Thyroid gland (tissue), 4 donors: ENCODE data around the gene DOK7.

Experiments
- POLR2A ChIP-seq, 2 donors: fragments of 450-650 bp; IDR thresholded peaks; one replicate each; pipeline ENCODE4 v1.6.1; 2017; ENCODE audit warnings: antibody characterized with exemption in 2 of 2, mild to moderate bottlenecking in 2 of 2, moderate library complexity in 1 of 2
- TF ChIP-seq, protein P1 (sequence below), 6 experiments: fragments of 200-600 bp in 3 of 6; fragments of 450-650 bp in 3 of 6; sonication (generic) in 3 of 6; IDR thresholded peaks; one replicate each; pipeline ENCODE4 v1.5.1; 2016 to 2019; ENCODE audit warnings: antibody characterized with exemption in 6 of 6, mild to moderate bottlenecking in 2 of 6, inconsistent platforms in 1 of 6, moderate library complexity in 1 of 6

DNA sequence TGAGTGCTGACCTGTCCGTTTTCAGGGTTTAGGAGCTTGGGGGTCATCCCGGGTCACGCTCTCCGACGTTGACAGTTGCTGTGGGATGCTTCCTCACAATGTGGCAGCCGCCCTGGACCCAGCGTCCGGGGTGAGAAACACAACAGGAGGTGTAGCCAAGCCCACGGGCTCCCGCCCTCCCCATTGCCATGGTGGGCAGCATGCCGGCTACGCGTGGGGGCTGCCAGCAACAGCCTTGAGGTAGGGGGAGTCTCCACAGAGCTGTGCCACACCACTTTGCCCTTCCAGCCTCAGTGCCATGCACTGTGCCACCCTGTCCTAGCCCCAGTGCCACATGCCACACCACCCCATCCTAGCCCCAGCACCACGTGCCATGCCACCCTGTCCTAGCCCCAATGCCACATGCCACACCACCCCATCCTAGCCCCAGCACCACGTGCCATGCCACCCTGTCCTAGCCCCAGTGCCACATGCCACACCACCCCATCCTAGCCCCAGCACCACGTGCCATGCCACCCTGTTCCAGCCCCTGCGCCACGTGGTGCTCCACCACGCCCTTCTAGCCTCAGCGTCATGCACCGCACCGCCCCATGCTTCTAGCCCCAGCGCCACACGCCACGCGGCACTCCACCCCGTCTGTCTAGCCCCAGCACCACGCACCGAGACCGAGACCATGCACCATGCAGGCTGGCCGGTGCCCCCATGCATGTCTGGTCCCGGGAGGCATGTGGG, 29.8 kb upstream of the DOK7 start:
- TF ChIP-seq, protein P1, sequence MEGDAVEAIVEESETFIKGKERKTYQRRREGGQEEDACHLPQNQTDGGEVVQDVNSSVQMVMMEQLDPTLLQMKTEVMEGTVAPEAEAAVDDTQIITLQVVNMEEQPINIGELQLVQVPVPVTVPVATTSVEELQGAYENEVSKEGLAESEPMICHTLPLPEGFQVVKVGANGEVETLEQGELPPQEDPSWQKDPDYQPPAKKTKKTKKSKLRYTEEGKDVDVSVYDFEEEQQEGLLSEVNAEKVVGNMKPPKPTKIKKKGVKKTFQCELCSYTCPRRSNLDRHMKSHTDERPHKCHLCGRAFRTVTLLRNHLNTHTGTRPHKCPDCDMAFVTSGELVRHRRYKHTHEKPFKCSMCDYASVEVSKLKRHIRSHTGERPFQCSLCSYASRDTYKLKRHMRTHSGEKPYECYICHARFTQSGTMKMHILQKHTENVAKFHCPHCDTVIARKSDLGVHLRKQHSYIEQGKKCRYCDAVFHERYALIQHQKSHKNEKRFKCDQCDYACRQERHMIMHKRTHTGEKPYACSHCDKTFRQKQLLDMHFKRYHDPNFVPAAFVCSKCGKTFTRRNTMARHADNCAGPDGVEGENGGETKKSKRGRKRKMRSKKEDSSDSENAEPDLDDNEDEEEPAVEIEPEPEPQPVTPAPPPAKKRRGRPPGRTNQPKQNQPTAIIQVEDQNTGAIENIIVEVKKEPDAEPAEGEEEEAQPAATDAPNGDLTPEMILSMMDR (IDR thresholded peaks at IDR 0.05): no peak
- TF ChIP-seq POLR2A (IDR thresholded peaks at IDR 0.05): no peak
